NCI-H2107 treated with DMSO at 0.1 percent for 48 hours (cell line): ENCODE results near the gene MSRB1.
"Not testable (repeated sequence)": the region's sequence is repeated elsewhere in the genome, so short reads cannot be mapped to it uniquely, and the experiment has no call there.

Experiments
- DNase-seq: peaks from one replicate; lab custom pipeline; 2025; ENCODE audit not compliant: unreplicated experiment; lab: John Stamatoyannopoulos, UW

MSRB1 gene

DNA sequence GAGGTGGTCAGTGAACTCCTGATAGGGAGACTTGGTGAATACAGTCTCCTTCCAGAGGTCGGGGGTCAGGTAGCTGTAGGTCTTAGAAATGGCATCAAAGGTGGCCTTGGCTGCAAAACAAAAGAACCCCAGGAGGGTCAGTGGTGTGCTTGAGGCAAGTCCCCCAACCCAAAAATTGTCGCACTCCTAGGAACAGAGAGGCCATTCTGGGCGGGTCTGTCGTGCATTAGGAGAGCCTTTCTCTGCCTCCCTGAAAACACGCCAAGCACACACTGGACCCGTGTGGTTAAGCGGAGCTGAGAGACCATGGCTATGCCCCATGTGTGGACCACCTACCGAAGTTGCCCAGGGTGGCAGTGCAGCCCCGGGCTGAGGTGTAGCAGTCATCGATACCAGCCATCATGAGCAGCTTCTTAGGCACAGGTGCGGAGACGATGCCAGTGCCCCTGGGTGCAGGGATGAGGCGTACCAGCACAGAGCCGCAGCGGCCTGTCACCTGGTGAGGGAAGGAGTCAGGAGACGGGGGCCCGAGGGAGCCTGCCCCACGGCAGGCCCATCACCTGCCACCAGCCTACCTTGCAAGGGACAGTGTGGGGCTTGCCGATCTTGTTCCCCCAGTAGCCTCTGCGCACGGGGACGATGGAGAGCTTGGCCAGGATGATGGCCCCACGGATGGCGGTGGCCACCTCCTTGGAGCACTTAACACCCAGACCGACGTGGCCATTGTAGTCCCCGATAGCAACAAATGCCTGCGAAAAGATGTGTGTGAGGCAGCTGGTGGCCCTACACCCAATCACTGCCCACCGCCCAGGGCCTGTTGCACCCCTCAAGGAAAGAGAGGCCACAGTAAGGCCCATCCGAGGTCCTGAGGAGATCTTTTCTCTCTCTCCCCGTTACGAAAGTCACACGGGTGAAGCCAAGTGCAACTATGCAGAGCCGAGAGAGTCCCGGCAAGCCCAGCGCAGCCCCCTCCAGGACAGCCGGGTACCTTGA lies 19.5 kb upstream of the MSRB1 start:
- DNase-seq: not testable (repeated sequence)

- DNase-seq: no peak
Observed at GRCh38 chr16:1961651-1962067, 18.7 kb upstream of the MSRB1 start.

- peak; percentile 72 for DNase-seq
Observed at GRCh38 chr16:1960665-1961630, 17.9 kb upstream of the MSRB1 start.

DNA sequence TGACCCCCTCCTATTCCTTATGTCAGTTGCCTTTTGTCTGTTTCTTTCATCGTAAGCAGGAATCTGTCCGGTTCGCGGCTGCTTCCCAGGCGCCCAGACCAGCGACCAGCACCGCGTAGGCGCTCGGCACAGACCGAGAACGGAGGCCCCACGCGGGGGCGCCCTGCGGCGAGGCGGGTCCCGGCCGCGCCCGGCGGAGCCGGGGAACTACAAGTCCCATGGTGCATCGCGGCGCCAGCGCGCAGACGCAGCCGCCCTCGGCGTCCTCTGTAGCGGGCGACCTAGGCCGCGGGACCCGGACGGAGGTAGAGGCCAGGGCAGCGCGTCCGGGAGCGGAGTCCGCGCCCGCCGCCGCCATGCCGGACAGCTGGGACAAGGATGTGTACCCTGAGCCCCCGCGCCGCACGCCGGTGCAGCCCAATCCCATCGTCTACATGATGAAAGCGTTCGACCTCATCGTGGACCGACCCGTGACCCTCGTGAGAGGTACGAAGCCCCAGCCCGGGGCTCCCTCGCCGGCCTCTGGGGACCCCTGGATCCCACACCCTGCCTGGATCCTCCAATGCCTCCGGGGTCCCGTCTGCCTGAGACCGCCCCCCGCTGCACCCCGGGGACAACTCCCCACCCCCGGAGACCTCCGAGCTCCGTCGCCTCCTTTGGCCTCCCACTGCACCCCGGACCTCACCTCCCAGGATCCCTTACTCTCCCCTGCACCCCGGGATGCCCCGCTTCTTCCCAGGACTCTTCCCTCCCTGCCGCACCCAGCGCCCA lies 16.5 kb upstream of the MSRB1 start, which contains the start of gene NDUFB10:
NDUFB10 (plus strand) TSS at position 270 of the 771 bp plus-strand sequence; CDS start at position 357, 87 bp downstream.
- peak; percentile 55 for DNase-seq

DNA sequence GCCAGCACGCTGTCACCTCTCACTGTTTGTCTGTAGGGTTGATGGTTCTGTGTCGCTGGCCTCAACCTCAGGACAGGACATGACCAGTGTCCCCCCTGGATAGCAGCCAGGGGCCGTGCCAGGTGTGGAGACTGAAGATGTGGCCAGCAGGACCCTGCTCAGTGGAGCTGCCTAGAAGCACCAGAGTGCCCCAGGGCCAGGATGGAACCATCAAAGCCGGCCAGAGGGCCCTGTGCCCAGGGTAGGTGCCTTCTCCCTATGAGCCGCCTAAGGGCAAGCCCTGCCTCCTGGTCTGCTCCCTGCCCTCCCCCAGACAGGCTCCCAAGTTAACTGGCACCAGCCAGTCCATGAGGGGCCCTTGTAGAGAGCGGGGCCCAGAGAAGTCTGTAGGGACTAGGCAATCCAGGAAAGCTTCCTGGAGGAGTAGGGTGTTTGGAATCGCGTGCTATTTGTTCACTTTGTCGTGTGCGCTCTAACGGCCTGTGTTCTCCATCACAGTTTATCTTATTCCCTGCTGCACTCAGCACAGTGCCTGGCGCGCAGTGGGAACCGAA lies 15.8 kb upstream of the MSRB1 start:
- DNase-seq: no peak

DNA sequence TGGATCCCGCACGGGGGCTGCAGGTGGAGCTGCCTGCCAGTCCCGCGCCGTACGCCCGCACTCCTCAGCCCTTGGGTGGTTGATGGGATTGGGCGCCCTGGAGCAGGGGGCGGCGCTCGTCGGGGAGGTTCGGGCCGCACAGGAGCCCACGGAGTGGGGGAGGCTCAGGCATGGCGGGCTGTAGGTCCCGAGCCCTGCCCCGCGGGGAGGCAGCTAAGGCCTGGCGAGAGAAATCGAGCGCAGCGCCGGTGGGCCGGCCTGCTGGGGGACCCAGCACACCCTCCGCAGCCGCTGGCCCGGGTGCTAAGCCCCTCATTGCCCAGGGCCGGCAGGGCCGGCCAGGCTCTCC lies 15.1 kb upstream of the MSRB1 start:
- not testable (repeated sequence) for DNase-seq

DNA sequence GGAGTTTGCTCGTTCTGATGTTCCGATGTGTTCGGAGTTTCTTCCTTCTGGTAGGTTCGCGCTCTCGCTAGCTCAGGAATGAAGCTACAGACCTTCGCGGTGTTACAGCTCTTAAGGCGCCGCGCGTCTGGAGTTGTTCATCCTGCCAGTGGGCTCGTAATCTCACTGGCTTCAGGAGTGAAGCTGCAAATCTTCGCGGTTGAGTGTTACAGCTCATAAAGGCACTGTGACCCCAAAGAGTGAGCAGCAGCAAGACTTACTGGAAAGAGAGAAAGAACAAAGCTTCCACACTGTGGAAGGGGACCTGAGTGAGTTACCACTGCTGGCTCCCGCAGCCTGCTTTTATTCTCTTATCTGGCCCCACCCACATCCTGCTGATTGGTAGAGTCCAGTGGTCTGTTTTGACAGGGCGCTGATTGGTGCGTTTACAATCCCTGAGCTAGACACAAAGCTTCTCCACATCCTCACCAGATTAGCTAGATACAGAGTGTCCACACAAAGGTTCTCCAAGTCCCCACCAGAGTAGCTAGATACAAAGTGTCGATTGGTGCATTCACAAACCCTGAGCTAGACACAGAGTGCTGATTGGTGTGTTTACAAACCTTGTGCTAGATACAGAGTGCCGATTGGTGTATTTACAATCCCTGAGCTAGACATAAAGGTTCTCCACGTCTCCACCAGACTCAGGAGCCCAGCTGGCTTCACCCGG lies 14.6 kb upstream of the MSRB1 start:
- DNase-seq: not testable (repeated sequence)

- no peak for DNase-seq
Observed at GRCh38 chr16:1953734-1954133, 10.7 kb upstream of the MSRB1 start.

DNA sequence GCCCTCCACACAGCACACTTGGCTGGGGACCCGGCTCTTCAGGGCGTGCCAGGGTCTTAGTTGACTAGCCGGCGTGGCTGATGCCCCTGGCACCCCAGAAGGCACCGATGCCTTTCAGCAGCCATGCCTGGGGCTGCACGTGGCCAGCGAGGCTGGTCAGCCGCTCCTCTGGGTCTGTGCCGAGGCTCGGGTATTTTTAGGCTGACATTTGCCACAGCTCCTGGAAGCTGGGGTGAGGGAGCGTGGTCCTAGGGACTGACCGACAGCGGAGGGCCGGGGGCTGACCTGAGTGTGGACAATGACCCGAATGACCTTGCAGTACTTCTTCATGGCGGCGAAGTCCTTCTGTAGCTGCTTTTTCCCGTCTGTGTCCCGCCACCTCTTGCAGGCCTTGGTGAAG lies 7.6 kb upstream of the MSRB1 start:
- DNase-seq: no peak

DNA sequence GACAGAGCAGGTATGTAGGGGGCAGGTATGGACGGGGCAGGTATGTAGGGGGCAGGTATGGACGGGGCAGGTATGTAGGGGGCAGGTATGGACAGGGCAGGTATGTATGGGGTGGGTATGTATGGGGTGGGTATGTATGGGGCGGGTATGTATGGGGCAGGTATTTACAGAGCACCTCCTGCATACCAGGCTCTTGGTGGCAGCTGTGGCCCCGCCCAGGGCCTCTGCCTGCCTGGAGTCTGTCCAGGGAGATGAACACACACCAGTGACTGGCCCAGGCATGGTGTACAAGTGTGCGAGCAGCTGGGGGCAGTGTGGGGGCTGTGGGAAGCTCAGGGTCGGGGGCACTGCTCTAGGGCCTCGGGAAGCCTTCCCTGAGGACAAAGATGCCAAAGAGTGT lies 7.0 kb upstream of the MSRB1 start:
- DNase-seq: no peak

DNA sequence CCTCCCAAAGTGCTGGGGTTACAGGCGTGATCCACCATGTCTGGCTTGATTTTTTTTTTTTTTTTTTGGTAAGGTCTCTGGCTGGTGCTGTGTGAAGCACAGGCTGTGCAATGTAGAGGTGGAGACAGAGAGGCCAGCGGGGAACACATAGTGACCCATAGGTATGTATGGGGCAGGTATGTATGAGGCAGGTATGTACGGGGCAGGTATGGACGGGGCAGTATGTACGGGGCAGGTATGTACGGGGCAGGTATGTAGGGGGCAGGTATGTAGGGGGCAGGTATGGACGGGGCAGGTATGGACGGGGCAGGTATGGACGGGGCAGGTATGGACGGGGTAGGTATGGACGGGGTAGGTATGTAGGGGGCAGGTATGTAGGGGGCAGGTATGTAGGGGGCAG lies 6.5 kb upstream of the MSRB1 start:
- DNase-seq: no peak

DNA sequence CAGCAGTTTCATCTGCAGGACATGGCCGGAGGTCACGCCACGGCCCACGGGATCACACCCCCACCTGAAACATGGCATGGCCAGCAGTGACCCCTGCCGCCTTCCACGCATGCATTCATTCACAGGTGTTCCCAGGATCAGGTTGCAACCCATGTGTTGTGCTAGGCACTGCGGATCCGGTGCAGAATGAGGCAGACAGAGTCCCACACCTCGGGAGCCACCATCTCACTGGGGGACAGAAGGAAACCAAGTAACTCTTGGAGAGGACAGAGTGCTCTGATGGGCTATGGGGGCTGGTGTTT lies 4.3 kb upstream of the MSRB1 start:
- no peak for DNase-seq

- DNase-seq: no peak
Observed at GRCh38 chr16:1946495-1947368, 3.7 kb upstream of the MSRB1 start.

DNA sequence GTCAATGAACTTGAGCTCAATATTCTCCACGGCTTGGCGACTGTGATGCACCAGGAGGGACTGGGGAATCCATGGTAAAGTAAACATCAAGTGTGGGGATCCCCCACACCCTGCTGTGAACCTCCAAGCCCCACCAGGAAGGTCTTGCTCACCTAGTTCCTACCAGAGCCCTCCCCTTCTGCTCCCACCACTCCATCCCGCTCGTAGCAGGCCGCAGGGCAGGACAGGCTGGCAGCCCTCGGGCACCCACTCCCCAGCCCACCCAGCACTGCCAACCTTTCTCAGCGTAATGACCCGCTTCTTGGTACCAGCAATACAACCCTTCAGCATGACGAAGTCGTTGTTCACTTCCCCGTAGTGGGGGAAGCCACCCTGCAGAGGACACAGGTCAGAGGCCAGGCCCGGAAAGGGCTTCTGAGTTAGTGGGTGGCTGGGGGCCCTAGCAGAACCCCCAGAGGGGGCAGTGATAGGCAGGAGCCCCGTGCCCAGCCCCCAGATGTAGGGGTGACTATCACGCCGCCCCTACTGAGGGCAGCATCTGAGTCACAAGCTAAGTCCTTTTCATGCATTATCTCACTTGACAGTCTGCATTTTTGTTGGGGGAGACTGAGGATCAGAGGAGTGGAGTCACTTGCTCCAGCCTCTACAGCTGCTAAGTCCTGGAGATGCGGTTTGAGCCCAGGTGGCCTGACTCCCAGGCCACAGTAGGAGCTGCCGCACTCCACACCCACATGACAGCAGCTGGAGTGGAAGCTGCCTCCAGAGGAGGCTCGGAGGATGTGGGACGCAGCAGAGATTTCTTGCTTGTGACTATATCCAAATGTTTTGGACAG lies 2.8 kb upstream of the MSRB1 start:
- DNase-seq: no peak

- DNase-seq: no peak
Observed at GRCh38 chr16:1944612-1945199, 1.7 kb upstream of the MSRB1 start.

DNA sequence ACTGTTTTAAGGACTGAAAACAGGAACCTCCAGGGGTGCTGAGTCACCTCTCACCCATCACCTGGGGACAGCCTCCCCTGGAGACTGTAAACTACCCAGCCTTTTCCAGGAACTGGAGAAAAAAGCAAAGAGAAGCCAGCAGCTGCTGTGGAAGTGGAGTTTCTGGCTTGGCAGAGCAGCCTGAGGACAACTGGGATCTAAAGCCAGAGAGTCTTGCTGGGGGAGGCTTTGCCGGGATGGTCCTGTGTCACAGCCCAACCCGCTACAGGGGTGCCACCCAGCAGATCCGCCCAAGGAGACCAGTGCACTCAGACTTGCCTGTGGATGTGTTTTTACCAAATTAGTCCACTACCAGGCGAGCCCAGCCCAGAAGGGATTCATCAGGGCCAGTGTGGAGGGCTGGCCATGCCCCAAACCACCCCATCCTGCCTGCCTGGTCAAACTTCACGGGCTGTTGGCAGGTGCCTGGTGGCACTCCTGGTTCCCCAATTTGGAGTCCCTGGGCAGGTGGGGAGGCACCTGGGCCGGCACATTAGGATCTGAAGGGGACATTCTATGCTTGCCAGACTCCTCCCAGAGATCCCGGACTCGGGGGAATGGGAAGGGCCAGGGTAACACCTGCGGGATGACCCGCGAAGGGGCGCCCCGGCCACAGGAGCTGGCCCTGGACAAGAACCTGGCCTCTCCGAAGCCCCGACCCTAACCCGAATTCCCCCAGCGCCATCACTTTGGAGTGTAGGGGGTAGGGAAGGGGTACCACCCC lies 771 bp downstream of the MSRB1 start:
- DNase-seq: no peak
